GM21423 (cell line): ENCODE results near the gene PRODH.
"Not testable (repeated sequence)": the region's sequence is repeated elsewhere in the genome, so short reads cannot be mapped to it uniquely, and the experiment has no call there.

Experiments used
- ATAC-seq: cut with Tn5 transposase; IDR thresholded peaks from one replicate; pipeline ENCODE4 v1.9.1; 2021; ENCODE audit warnings: mild to moderate bottlenecking, moderate library complexity; ENCODE audit not compliant: unreplicated experiment

The PRODH gene

DNA sequence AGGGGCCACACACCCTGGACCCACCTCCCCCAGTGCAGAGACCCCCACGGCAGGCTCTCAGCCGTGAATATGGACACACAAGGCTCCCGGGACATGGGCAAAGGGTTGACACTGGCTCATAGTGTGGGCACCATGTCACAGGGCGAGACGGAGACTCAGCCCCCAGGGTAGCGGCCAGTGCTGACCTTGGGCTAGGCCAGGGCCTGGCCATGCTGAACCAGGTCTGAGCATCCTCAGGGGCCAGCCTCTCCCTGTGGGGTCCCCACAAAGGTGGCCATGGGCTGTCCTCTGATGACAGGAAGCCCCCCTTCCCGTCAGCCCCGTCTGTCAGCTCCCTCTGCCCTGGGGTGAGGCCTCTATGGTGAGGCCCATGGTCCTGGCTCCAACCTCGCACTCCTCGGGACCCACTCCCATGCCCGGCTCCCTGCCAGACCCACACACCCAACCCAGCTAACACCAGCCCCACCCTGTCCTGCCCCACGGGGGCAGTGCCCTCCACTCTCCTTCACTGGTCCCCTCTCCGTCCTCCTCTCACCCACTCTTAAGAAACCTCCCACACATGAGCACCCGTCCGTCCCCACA is 19.0 kb upstream of the PRODH start:
- ATAC-seq, result no peak

DNA sequence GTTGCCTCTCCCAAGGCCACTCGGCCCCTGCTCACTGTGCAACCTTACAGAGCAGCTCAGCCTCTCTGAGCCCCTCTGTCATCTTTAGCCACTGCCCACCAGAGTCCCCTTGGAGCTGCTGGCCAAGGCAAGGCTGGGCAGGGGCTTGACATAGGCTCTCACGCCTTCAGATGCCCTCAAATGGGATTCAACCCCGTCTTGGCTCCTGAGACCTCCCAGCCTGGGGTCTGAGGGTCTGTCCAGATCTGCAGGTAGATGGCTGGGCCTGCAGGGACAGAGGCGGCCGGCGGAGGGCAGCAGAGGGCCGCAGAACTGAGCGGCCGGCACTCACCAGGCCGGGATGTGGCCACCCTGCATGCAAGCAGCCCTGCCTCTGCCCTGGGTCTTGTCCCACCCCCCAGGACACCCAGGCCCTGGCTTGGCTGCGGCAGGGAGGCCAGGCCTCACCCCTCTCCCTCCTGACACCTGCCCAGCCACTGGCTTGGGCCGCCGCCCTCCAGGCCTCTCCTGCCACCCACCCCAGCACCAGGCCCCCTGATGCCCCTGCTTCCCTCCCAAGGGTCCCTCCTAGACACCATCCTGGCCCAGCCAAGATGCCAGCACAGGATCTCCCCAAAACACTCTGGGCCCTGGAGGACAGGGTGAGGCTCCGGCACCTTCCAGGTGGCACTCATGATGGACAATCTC is 18.4 kb upstream of the PRODH start:
- peak; percentile 63 for ATAC-seq

DNA sequence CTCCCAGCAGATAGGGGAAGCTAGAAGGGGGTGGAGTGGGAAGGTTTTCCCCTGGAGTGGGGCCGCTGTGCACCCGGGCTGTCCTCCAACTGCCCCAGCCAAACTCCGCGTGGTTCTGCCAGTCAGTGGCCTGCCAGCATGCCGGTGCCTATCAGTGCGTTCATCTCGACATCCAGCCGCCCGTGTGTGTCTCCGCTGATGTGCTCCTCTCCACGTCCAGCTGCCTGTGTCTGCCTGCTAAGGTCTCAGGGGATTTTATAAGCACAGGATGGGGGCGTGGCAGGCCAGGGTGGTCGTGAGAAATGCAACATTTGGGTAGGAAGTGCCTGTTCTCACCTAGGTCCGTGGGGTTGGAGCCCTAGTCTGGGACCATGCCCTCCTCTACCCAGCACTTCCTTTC is 17.0 kb upstream of the PRODH start:
- not testable (repeated sequence) for ATAC-seq

DNA sequence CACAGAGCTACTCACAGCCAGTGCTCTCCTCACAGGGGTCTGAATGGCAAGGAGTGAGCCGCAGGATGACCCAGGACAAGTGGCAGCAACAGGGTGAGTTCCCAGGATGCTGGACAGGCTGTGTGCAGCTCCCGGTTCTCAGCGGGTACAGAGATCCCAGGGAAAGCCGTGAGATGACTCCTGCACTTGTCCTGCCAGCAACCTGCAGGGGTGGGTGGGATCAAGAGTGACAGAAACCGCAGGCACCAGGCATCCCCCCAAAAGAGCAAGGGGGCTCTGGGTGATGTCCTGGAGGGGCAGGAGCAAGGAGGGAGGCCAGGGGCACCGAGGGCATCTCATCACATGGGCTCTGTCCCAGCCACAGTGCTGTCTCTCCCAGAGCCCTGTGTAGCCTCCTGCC is 15.9 kb upstream of the PRODH start:
- no peak for ATAC-seq

DNA sequence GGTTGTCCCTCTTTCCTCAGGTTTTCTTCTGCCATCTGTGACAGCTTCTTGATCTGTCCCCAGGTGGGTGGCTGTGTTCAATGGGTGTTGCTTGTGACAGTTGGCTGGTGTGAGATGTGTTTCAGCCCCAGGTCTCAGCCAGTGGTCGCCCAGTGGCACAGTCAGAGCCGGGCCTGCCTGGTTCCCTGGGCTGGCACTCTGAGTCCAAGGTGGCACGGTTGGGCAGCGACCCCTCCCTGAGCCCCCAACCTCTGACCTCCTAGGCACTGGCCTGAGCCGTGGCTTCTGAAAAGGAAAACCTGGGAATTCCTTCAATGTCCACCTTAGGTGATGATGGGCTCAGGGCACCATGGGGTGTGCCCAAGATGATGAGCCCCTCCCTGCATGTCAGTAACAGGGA is 14.0 kb upstream of the PRODH start:
- ATAC-seq, result no peak

DNA sequence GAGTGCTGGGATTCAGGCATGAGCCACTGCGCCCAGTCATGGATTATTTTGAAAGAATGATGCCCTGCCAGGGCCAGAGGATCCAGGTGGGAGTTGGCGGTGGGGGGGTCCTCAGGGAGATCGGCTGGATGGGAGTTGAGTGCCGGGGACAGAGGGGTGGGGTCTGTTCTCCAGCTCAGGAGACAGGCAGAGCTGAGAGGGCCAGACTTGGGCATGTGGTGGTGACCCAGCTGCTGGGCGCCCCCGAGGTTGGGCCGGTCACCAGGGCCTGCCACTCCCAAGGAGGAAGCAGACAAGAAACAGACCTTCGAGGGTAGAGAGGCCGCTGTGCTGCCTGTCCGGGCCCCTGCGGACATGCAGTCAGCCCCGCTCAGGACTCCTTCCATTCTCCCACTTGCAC is 11.8 kb upstream of the PRODH start:
- no peak for ATAC-seq

DNA sequence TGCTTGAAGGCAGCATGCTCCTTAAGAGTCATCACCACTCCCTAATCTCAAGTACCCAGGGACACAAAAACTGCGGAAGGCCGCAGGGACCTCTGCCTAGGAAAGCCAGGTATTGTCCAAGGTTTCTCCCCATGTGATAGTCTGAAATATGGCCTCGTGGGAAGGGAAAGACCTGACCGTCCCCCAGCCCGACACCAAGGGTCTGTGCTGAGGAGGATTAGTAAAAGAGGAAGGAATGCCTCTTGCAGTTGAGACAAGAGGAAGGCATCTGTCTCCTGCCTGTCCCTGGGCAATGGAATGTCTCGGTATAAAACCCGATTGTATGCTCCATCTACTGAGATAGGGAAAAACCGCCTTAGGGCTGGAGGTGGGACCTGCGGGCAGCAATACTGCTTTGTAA is 11.0 kb upstream of the PRODH start:
- not testable (repeated sequence) for ATAC-seq

DNA sequence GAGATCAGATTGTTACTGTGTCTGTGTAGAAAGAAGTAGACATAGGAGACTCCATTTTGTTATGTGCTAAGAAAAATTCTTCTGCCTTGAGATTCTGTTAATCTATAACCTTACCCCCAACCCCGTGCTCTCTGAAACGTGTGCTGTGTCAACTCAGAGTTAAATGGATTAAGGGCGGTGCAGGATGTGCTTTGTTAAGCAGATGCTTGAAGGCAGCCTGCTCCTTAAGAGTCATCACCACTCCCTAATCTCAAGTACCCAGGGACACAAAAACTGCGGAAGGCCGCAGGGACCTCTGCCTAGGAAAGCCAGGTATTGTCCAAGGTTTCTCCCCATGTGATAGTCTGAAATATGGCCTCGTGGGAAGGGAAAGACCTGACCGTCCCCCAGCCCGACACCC is 2.6 kb upstream of the PRODH start:
- ATAC-seq, result not testable (repeated sequence)

DNA sequence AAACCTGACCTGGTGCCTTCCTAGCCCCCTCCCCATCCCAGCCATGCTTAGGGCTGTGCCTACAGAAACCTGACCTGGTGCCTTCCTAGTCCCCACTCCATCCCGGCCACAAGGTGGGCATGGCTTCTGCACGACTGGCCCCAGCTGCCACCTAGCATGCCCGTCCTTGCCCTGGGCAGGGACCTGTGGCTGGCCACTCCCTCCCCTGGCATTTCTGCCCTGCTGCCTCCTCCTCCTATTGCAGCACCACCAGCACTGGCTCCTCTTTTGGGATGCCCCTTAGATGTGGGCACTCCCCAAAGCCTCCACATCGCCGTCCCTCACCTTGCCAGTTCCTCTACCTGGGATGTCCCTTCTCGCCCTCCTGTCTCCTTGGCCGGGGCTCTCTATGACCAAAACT is 1.4 kb downstream of the PRODH start:
- not testable (repeated sequence) for ATAC-seq

DNA sequence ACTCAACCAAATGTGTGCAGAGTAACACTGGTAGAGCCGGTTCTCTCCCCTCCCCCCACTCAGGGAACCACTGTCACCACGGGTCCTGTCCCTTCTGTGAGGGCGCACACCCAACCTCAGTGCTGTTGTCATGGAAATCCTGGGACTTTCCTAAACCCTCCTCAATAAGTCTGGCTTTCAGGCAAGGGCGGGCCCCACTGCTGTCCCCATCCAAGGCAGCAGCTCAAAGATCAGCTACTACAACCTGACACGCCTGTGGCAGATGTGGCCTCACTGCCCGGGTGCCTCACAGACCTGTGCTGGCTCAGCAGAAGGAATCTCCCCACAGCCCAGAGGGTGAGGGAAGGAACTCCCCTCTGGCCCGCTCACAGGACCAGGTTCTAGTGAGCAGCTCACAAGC is 2.2 kb downstream of the PRODH start:
- ATAC-seq, result no peak

DNA sequence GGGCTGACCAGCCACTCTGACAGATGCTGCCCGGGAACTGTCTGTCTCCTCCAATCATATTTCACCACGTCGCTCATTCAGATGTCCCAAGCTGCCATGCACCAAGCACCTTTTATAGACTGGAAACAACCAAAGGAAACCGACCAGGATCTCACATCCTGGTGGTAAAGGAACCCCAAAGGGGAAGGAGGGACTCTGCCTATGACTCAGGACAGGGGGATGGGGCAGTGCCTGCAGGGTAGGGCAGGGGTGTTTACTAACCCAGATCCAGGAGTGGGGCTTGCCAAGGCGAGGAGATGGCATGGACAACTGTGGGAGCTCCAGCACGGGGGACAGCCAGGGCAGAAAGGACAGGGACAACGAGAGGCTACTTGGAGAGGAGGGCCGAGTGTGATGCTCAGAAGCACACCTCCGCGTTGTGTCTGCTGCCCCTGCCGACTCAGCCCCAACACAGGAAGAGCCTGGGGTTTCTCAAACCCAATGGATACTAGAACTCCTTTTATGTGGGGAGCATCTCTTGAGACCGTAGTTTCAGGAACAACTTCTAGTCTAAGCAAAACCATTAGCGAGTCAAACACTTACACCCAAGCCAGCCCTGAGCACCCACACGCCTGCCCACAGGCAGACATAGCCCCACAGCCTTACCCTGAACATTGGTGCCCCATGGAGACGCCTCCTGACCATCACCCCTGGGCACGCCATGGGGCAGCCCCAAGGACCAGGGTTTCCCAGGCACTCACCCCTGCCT is 4.0 kb downstream of the PRODH start:
- ATAC-seq, result no peak

DNA sequence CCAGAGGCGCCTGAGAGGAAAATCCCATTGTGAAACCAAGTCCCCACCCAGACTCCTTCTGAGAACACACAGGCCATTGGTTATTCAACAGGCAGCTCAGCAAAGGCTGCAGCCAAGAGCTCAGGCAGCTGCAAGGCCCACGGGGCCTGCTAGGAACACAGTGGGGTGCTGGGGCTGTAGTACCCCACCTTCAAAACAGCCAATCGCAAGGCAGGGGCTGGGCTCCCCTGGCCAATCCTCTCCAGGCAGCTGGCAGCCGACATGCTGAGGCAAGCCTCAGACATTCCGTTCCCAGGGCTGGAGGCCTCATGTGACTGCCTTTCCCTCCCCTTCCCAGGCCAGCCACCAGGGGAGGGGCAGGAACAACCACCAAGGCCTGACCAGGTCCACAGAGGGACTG is 6.6 kb downstream of the PRODH start:
- ATAC-seq, result no peak

DNA sequence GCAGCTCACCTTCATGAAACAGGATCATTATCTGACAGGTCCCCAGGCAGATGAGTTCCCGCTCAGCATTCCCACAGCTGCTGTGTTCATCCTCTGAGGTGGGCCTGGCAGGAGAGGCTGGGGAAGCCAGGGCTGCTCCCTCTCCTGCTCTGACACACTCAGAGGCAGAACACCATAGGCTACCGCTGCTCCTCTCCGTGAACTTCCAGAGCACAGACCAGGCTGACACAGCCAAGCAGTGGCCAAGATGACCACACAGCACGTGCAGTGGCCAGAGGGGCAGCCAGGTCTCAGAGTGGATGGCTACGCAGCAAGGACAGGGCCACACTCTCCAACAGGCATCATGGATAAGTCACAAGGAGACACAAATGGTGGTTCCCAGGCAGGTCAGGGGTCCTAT is 8.5 kb downstream of the PRODH start:
- ATAC-seq, result no peak

DNA sequence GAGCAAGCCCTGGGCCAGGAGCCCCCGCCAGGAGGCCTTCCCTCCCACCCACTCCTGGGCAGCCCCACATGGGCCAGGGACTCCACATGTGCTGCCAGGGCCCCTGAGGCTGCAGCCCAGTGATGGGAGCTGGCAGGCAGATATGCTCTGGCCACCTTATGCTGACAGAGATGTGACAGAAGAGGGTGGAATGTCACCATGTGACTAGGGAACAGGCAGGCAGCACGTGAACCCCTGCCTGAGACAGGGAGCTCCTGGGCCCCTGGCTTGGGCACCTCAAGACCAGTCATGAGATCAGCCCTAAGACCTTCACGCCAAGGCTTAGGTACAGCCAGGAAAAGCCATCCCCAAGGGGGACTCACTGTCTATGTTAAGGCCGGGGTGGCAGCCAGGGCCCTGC is 9.1 kb downstream of the PRODH start:
- ATAC-seq, result no peak

DNA sequence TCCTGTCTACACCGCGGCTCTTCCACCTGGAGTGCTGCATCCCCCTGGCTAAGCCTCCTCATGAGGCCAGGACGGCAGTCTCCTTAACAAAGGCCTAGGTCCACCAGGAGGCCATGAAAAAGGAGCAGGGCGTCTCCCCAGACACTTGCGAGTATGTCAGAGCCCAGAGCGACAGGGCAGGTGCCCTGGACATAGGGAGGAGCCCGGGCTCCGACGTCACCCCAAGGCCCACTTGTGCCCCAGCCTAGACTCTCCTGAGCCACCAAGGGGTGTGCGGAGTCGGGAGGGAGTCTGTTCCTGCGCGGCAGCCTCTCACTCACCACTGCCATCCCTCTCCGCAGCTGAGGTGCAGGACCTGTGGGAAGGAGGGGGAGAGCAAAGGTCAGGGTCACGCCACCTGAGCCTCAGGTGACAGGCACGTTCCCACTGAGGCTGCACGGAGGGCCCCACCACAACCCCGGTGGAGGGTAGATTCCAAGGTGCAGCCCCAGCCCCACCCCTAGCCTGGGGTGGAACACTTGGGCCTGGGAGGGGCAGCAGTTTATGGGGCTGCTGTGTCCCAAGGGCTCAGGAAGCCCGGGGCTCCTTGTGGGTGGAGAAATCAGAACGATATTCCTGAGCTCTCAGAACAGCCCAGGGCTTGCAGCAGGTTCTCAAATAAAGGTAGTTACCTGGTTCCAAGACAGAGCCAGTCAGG is 10.6 kb downstream of the PRODH start:
- ATAC-seq, result no peak

DNA sequence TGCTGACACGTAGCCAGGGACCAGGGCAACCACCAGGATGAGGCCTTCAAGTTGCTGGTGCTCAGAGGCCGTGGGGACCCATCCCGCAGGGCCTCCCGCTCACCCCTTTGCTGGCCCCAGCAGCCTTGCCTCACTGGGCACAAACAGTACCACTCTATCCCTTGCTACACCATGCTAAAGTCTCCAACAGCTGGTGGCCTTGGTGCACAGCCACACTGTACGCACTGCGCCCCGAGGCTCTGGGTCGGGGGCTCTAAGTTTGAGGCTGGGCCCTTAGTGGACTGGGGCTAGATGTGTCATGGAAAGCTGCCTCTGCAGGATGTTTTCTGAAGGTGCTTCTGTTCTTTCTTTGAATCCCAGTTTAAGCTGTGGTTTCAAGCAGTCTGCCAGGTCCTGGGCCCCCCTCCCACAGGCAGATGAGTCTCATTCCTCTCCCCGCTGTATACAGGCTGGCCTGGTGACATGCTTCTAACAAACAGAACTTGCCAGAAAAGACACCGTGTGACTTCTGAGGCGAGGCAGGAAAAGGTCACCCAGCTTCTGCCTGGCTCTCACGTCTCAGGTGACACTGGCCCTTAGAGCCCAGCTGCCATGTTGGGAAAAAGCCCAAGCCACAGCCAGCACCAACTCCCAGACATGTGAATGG is 15.7 kb downstream of the PRODH start:
- not testable (repeated sequence) for ATAC-seq

DNA sequence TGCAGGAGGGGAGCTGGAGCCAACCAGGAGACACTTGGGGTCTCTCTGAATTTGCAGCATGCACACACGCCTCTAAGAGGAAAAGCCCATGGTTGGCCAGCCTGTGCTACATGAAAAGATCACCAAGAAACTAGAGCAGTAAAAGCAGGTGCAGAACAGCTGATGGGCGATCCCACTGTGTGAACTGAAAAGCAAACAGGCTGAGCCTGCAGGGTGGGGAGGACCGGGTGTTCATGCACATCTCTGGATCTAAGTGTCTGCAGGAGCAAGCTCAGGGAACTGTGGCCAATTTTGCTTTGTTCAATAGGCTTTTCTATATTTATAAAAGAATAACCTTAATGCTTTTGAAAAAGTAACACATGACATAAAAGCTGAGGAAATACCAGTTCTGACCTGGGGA is 18.3 kb downstream of the PRODH start:
- ATAC-seq, result not testable (repeated sequence)

DNA sequence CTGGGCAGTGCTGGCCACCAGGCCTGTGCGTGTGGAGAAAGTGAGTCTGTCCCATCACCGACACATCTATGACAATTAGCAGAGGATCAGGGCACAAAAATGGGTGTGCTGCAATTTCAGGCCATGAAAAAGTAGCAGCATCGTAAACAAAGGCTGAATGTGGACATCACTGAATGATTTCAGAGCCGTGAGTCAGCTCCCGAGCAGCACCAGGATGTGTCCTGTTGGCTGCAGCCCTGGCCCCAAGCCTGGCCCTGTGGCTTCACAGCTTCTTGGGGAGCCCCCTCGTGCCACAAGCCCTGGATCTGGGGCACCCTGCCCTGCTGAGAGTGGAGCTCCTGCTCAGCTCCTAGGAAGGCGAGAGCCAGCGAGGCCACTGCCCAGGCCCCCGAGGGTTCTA is 20.5 kb downstream of the PRODH start:
- ATAC-seq, result not testable (repeated sequence)

DNA sequence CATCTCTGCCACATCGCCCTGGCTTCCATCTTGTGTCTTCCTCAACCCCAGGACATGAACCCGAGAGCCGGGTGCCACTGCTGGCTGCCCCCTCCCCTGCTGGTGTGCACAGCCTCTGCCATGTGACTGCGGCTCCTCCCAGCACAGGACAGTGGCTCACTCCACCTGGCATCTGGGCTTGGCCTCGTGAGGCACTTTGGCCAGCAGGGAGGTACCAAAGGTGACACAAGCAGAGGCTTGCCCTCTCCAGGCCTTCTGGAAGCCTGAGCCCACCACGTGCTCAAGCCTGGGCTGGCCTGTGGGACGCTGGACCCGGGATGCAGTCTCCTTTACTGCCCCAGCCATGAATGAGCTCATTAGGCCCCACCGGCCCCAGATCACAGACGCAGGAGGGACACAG is 21.5 kb downstream of the PRODH start:
- ATAC-seq, result not testable (repeated sequence)

DNA sequence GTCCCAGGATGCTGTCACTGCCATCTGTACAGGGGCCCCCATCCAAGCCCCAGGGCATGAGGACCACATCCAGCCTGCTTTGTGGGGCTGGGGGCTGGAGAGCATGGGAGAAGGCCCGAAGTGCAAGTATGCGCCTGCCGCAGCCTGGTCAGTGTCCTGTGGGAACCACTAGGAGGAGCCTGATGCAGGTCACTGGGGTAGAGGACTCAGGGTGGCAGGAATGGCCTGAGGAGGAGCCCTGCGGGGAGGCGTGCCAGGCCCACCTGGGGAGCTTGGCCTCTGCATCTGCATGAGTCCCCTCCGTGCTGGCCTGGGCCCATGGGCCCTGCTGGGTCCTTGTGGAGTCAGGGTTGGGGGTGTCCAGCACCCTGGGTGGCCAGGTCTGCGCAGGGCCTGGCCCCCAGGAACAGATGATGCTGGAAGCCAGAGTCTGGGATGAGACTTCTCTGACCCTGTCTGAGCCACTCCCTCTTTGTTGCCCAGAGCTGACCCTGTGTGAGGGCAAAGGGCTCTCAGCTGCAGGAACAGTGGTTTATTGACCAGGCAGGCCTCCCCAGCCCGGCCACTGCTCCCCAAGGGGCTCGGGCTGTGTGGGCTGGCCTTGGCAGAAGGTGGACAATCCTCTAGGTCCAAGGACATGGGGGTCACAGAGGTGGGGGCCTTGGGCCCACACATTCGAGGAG is 23.7 kb downstream of the PRODH start:
- ATAC-seq, result not testable (repeated sequence)

DNA sequence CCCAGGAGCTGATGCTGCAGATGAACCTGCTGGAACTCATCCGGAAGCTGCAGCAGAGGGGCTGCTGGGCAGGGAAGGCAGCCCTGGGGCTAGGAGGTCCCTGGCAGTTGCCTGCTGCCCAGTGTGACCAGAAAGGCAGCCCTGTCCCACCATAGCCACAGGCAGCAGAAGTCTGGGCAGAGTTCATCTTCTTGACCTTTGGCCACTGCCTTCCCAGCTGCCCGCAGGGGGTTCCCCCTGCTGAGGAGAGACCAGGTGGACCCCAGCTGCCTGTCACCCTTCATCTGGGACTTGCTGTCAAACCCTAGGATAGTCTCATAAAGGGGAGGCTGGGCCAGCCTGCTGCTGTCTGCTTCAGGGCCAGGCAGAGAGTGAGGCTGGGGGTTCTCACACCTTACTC is 24.6 kb downstream of the PRODH start:
- ATAC-seq, result not testable (repeated sequence)
